ENCODE results near the gene RGS14.
"Not testable (repeated sequence)": the region's sequence is repeated elsewhere in the genome, so short reads cannot be mapped to it uniquely, and the experiment has no call there.

The RGS14 gene

DNA sequence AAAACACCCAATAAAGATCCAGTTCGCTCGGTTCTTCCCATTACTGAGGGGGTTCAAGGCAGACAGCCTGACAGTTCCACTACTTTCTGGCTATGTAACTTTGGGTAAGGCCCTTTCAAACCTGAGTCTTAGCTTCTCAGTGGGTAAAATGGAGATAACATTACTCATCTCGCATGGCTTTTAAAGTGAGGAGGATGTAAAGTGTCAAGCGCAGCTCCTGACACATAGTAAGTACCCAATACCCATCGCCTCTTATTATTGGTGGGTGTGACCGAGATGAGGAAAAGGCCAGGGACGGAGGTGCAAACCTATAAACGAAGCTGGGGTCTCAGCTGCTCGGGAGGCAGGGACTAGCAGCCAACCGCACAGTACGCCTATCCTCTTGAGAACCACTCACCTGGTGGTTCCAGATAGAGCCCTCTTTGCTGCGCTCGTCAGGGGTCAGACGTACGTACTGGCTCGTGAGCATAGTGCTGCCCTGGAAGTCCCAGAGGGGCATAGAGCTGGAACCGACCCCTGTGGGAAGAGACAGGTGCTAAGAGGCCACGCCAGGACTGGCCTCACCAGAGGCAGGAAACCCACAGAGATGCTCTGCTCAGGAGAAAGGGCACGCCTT lies 6.8 kb upstream of the RGS14 start:
- DNase-seq = no peak

DNA sequence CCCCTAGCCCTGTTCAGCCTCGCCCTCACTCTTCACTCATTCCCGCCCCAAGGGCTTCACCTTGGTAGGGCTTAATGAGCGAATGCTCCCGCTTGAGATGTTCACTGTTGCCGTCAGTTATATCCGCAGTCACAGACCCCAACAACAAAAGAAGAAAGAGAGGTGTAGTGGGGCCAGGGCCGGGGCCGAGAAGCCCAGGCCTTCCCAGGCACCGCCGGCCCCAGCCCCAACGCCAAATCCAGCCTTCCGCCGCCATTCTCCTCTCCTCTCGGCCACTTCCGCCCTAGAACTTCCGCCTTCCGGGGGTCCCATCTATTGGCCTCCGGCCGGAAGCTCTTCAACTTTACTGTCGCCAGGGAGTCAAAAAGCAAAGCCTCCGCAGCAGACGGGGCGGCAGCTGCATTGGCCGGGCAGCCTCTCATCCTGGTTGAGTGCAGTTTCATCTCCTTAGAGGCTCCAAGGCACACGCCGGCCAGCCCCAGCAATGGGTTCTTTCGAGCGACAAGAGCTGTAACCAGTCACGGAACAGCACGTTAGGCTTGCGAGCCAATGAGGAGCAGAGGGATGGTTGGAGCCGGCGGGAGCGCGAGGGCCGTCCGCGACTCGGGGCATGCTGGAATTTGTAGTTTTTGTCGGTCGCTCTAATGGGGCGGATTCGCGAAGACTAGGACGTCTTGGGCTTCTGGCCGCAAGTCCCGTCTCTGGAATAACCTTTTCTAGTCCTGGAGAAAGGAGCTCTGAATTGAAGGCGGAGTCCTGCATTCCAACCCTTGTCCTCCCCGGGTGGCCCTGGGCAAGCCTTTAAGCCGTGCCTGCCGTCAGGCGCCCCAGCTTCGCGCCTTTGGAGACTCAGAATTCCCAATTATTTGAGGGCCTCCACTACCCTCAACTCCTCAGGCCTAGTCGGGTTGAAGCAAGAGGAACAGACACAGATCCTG lies 6.1 kb upstream of the RGS14 start, which contains the start of gene LMAN2:
Gene LMAN2, minus strand, starts transcription at position 277 of the 938 bp plus-strand sequence. Its CDS starts 21 bp downstream, at position 256.
- peak; percentile 87 to 88 for DNase-seq

DNA sequence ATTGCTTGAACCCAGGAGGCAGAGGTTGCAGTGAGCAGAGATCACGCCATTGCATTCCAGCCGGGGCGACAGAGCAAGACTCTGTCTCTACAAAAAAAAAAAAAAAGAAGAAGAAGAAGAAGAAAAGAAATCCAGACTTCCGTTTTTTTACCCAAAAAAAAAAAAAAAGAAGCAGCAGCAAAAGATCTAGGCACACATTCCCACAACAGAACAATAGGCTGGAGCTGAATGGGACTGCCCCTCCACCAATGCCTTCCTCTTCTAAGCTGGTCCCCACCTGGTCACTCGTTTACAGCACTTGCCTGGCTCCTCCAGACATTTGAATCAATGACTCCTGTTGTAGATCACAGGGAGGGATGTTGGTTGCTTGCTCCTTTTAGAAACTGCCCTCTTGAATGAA lies 4.6 kb upstream of the RGS14 start:
- DNase-seq = no peak

DNA sequence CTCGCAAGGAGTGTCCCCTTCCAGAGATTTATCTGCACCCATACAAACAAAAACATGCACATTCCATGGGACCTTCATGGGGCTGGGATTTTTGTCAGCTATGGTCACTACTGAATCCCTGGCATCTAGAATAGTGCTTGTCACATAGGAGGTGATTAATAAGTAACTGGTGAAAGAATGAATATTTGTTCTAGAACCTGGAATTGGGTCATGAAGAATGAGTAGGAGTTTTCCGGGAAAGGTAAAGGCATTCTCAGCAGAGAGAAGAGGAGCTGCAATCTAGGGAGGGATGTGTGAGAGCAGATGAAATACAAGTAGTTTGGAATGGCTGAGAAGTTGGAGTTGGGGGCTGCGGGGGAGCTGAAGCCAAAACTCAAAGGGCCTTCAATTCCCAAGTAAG lies 3.5 kb upstream of the RGS14 start:
- DNase-seq = no peak

DNA sequence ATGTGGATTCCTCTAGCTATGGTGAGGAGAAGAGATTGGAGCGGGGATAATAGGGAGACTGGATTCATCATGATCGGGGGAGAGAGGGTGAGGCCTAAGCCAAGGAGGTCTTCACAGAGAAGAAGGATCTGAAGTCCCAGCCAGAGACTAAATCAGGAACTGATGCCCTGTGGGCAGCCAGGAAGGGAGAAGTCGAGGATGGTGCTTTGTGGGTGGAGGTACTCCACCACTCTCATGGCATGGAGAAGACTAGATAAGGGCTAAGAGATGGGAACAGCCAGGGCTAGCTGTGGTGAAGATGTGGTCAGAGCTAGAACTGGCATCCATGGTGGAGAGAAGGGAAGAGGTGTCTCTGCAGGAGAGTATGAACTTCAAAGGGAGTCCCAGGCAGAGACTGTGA lies 3.0 kb upstream of the RGS14 start:
- DNase-seq = no peak

DNA sequence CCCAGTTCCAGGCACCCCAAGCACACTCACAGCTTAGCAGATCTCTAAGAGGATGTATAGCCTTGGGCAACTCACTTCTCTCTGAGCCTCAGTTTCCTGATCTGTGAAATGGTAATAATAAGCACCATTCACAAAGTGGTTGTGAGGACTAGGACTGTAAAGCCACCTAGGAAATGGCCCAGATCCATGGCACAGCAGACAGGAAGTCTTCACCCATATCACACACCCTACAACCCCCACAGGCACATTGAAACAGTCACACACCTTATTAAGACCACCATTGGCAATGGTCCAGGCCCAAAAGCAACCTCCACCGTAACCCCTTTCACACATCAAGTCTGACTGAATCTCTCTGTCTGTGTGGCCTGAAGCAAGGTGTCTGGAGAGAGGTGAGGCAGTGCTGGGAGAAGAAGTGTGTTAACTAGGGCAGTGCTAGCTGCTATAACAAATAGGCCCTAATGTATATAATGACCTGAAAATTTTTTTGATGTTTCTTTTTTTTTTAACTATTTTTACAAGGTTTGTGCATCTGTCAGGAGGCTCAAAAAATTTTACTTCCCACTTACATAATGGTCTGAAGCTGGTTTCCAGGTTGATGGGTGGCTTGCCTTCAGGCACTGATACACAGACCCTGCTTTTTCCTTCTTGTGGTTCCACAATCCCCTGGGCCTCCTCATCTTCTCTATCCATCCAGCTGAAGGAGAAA lies 2.4 kb upstream of the RGS14 start:
- no peak for DNase-seq

DNA sequence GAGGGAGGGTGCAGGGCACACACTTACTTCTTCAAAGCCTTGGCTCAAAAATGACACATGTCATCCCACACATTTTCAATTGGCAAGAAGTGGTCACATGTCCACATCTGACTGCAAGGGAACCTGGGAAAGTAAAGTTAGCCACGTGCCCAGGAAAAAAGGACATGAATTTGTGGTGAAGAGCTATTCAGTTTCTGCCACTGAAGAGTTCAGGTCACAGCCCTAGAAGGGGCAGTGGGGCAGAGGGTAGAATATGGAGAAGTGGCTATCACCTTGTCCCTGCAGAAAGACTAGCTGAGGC lies 1.9 kb upstream of the RGS14 start:
- no peak for DNase-seq

DNA sequence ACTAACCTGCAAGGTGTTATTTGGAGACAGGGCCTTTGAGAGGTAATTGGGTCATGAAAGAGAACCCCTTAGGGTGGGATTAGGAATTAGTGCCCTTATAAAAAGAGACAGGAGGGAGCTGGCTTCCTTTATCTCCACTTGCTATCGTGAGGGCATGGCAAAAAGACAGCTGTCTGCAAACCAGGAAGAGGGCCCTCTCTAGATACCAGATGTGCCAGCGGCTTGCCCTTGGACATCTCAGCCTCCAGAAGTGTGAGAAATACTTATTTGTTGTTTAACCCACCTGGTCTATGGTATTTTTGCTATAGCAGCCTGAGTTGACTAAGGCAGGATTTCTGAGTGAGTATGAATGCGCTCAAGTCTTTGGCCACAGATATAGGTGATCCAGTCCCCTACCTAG lies 978 bp upstream of the RGS14 start:
- DNase-seq = no peak

DNA sequence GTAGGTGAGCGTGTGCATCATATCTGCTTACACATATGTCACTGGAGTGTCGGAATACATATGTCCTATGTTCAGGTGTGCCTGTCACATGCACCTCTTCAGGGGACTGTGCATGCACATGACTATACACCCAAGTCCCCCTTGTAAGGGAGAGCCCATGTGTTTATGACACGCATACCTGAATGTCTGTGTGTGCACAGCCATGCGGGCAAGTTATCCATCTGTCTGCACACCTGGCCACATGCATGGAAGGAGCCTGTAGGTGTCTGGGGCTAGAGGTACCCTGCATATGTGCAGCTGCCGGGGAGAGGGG lies 622 bp upstream of the RGS14 start:
- no peak for DNase-seq

DNA sequence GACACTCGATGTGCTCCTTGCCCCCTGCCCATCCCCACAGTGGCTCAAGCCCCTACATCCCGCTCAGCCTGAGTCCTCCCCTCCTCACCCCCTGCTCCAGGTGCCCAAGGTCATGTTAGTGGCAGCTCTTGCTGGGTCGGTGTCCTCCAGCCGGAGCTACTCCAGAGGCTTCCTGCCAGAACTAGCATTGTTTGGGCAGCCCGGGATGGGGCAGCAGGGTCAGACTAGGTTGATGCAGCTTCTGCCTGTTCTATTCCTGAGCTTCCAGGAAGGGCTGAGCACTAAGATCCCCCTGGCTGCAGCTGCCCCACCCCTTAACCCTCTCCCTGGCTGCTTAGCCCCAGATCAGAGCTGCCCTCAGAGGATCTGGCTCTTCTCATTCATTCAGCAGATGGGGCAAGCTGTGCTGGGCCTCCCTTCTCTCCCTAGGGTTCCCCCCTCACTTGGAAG lies 671 bp downstream of the RGS14 start:
- no peak for DNase-seq

DNA sequence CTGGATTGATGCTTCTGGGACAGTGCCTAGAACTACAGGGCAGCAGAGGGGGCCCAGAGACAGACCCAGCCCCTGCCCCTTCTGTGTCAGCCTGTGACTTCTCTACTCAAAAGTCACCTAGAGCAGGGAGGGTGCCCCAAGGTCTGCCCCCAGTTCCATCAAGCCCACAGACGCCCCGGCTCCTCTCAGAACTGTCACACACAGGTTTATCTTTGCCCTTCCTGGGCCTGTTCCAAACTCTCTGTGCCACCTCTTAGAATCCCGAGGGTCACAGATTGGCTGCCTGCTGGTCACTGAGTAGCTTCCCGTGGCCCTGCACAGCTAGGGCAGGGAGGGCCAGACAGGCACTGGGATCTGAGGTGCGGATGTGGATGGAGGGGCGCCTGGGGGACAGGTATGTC lies 1.7 kb downstream of the RGS14 start:
- no peak for DNase-seq

DNA sequence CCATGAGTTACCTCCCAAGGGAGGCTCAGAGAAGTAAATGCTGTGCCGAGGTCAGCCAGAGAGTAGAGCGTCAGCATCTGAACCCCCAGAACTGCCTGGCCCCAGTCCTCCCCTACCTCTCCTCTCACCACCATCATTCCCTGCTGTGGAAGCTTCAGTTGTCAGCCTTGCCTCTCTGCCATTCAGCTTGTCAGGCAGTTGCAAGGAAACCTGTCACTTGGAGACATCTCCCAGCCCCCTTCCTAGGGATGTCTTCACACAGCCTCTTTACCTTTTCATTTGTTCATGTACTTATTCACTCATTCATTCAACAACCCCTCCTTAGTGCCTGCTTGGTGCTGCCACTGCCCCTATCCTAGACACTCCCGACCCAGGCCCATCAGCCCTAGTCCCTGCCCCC lies 2.1 kb downstream of the RGS14 start:
- DNase-seq = no peak

DNA sequence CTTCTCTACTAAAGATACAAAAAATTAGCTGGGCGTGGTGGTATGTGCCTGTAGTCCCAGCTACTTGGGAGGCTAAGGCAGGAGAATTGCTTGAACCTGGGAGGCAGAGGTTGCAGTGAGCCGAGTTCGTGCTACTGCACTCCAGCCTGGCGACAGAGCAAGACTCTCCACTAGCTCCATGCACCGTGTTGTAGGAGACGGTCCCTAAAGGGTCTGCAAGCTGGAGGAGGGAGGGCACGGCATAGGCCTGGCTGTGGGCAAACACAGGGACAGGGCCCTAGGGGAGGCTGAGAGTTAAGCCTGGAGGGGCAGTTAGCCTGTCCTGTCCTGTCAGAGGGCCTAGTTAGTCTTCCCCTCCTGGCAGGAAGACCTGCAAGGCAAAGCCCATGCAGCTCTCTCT lies 3.0 kb downstream of the RGS14 start:
- DNase-seq = not testable (repeated sequence)

DNA sequence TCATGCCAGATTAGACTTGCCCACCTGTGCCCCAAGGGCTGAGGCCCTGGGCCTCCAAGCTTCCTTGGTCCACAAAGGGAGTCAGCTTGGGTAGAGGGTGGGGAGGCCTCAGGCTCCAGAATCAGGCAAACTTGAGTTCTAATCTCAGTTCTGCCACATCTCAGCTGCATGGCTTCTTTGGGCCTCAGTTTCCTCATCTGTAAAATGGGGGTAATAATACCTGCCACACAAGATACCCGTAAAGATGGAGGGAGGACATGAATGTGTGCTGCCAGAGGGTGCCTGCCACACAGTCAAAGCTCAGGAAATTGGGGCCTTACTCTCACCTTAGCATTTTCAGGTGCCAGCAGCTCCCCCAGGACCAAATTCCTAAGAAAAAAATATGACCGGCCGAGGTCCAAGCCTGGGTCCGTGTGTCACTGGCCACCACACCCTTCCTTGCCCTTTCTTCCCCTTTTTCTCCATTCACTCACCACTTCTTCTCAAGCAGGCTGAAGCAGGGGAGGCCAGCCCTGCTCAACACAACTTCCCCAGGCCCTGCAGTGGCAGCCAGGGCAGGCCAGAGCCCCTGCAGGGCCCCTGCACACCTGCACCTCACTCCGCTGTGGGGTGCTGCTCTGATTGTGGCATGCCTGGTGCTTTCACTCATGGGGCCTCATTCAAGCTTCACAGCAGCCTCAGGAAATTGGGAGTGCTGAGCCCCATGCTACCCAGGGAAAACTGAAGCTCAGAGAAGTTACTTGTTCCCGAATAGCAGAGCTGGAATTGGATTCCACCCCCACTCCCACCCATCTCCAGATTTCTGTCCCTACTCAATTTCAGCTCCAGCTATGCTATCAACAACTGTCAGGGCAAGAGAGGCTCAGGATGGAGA lies 3.9 kb downstream of the RGS14 start:
- DNase-seq = no peak

DNA sequence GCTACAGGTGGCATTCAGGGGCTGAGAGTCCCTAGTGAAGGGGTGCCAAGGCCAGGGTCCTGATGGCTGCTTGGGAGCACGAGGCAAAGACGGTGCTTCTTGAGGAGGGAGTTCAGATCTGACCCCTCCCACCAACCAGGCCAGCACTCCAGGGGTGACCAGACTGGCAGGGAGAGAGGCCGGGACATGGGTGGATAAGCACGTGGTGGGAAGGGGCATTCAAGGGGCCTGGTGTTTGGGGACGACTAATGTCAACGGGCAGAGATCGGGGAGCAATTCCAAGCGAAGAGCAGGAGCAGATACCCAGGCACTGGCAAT lies 4.5 kb downstream of the RGS14 start:
- no peak for DNase-seq

DNA sequence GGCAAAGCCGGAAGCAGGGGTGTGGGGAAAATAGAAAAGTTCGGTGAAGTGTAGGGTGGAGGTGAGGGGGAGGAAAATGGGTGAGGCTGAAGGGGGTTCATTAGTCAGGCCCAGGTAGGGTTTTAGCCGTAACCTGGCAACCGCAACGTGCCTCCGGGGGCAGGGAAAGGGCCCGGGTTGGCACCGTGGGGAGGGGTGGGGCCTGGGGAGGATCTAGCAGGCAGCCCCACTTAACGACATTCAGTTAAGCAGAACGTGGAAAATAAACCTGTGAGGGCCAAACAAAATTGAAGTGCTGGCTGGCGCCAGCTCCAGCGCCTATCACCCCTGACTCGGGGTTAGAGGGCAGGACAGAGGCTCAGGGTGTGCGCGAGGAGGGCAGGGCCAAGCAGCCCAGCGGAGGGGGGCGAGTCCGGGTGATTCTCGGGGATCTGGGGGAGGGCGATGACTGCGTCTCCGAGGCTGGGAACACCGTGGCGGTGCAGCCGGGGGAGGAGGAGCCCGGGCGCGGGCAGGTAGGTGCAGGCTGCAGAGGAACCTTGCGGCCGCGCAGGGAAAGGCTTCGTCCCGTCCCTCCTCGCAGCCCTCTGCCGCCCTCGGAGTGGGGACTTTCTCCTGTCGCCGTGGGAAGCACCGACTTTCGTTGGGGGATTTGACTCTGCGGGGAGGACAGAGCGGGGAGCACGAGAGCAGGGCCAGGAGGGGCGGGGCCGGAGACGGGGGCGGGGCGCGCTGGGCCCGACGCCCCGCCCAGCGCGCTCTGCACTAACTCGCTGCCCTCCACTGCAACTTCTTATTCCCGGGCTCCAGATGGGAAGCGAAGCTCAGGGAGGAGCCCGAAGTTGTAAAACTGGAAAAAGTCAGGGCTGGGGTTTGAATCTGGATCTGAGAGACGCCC lies 5.1 kb downstream of the RGS14 start:
- peak; percentile 64 to 73 for DNase-seq

DNA sequence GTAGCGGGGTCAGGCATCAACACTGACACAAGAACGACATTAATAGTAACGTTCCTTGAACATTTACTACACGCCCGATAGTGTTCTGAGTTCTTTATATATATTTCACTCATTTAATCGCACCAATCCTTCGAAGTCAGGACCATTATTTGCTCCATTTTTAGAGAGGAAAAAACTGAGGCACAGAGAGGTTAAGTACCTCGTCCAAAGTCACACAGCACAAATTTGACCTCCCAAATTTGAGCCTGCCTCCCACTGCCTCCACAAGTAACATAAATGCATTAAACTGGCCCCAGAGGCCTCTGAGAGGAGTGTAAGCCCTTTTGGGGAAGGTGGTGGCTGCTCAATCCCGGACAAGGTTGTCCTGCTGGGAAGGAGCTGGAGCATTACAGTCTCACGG lies 5.8 kb downstream of the RGS14 start:
- no peak for DNase-seq

DNA sequence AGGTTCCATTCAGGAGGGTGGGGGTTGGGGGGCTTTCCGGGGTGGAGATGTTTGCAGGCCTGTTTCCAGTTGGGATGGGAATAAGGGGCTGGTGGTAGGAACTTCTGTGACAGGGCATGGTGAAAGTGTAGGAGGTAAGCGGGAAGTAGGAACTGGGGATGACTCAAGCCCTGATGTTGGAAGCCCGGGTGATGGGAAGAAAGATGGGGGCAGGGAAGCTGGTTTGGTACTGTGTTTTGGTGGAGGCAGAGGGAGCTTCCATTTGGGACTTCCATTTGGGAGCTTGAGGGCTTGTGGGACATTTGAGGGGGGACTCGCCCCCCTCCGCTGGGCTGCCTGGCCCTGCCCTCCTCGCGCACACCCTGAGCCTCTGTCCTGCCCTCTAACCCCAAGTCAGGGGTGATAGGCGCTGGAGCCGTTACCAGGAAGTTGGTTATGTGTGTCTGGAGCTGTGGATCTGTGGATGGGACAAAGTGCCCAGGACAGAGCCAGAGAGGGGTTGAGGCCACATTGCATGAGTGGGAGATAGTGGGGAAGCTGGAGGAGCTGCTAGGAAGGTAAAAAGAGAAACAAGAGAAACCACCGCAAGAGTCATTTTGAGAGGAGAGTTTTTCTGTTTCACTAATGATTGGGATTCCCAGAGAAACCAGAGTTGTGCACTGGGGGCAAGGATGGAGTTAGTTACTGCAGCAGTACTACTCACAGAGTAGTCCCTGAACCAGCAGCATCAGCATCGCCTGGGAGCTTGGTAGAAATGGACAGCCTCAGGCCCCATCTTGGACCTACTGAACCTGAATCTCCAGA lies 6.6 kb downstream of the RGS14 start:
- DNase-seq = no peak

DNA sequence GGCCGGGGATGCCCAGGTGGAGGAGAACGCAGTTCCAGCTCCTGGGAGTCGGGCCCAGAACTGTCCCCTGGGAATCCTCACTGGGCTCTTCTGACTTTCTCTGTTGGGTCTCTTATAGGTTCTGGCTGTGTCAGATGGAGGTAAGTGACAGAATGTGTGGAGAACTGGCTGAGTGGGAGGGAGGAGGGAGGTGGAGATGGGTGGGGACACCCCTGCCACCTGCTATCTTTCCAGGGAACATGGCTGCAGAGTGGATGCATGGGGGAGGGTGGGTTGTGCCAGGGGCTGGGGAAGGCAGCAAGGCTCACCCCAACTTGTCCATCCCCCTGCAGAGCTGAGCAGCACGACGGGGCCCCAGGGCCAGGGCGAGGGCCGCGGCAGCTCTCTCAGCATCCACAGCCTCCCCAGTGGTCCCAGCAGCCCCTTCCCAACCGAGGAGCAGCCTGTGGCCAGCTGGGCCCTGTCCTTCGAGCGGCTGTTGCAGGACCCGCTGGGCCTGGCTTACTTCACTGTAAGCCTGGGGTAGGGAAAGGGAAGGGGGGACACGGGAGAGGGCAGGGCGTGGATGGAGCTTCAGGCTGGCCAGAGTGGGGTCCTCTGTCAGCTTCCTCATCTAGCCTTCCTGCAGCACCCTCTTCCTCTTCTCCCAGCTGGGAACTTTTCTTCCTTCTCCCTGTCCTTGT lies 8.3 kb downstream of the RGS14 start:
- DNase-seq = no peak

DNA sequence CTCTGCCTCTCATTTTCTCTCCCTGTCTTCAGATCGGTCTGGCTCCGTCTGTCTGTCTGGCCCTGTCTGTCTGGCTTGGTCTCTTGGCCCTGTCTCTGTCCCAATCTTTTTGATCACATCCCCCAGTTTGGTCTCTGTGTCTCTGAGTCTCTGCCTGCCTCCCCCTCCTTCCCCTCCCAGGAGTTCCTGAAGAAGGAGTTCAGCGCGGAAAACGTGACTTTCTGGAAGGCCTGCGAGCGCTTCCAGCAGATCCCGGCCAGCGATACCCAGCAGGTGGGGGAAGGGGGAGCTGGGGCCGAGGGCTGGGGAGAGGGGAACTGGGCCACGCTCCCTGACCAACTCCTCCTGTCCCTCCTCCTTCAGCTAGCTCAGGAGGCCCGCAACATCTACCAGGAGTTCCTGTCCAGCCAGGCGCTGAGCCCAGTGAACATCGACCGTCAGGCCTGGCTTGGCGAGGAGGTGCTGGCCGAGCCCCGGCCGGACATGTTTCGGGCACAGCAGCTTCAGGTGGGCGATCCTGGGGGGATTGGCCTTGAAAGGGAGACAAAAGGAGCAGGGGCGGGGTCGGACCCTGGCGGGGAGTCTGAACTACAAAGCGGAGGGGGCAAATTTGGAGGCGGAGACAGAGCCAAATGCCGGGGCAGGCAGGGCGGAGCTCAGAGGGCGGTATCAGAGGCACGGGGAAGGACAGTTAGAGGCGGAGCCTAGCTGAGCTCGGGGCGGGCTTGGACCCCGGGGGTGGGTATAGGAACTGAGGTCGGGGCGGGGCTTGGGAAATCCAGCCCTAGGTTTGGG lies 9.0 kb downstream of the RGS14 start:
- DNase-seq = no peak
